HG03469 (cell line): ENCODE data around the gene LNX1.

Experiments
- ATAC-seq: cut with Tn5 transposase; IDR thresholded peaks from one replicate; pipeline ENCODE4 v1.9.1; 2021; ENCODE audit warnings: mild to moderate bottlenecking, moderate library complexity, moderate number of reproducible peaks; ENCODE audit not compliant: unreplicated experiment

LNX1 gene

GRCh38 chr4:53541577-53542206 lies 49.6 kb downstream of the LNX1 start:
- ATAC-seq = no peak

DNA sequence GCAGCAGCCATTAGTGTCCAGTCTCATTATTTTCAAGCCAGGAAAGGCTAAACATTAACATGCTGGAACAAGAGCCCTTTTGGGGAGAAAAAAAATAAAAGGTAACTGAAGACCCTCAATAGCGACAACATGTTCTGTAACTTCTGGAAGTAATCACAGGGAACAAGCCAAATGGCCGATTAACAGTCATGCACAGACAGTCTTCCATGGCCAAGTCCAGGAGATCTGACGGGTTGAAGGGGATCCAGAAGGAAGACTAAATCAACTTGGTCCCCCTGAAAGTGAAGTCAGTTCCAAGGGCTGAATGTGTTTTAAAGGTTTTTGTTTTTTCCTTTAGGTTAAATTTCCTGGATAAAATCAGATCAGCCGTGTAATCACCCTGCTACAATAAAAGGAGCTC lies 52.5 kb downstream of the LNX1 start:
- no peak for ATAC-seq

DNA sequence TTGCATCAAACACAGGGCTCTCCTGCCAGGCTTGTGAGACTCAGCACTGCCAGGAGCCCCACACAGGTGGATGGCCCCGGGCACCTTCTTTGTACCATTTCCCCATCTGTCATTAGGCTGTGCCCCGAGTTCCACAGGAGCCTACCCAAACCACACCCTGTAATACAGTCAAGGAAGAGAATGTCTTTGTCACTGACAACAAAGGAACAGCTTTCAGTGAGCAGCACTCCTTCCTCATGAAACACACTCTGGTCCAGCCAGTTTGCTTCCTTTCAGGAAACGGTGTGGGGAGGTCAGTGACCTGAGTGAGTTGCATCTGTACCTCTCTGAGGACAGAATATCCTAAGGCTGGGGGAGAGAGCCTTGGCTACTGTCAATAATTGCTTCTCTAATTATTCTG lies 53.7 kb downstream of the LNX1 start:
- no peak for ATAC-seq

GRCh38 chr4:53536328-53536727 lies 55.0 kb downstream of the LNX1 start:
- ATAC-seq = no peak

- no peak for ATAC-seq
Measured at GRCh38 chr4:53535567-53535966, 55.7 kb downstream of the LNX1 start.

GRCh38 chr4:53534684-53535083 lies 56.6 kb downstream of the LNX1 start:
- no peak for ATAC-seq

DNA sequence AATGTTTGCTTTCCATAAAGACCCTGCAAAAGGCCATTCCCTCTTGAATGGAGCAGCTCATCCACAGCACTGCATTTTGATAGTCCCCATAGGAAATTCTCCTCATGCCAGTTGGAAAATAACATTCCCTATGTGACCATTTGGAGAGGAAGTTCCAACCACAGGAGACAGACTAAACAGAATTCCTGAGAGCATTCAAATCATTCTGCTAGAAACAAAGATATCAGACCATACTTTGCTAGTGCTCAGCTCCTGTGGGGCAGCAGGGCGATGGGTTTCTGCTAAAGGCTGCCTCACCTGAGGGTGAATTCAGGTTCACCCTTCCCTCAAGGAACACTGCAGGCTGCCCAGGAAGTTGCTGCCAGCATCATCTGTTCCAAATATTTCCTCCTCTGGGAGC lies 58.8 kb downstream of the LNX1 start:
- ATAC-seq = no peak

DNA sequence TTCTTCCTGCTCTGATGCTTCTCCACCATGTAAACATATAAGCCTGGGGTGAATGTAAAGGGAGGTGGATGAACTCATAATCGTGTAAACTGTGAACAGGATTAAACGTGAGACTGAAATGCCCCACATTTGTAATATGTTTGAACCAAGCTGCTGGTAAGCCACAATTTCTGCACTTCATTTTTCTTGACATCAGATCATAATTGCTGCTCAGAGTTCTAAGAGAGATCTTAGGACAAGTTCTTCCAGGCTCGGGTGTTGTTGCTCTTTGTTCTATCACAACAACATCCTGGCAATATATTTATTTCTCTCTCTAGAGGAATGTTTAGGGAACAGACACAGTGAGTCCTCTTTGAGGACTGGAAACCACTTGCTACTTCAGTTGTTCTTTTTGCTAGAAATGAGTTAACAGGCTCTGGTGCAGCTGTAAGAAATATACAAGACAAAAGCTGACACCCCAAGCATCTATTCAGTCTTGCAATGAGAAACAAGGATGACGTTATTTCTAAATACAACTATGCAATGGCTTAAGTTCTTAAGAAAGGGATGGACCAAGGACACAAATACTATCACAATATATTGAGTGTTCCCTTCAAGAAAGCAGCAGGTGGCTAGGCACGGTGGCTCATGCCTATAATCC lies 59.6 kb downstream of the LNX1 start:
- no peak for ATAC-seq

- no peak for ATAC-seq
Measured at GRCh38 chr4:53529025-53529424, 62.3 kb downstream of the LNX1 start.

DNA sequence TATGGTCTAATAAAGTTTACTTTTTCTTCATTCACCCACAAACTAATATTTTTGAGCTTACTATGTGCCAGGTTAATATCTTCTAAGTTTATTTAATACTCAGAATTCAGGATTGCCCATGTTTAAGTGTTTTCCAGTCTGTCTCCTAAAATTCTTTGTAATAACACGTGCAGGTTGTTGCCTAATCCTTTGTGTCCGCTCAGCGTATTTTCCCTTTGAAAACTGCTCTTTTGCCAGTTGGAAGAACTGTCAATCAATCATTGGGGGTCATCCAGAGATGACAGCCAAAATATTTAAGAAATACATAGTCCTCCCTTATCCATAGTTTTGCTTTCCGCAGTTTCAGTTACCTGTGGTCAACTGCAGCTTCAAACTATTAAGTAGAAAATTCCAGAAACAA lies 63.4 kb downstream of the LNX1 start:
- ATAC-seq = no peak

DNA sequence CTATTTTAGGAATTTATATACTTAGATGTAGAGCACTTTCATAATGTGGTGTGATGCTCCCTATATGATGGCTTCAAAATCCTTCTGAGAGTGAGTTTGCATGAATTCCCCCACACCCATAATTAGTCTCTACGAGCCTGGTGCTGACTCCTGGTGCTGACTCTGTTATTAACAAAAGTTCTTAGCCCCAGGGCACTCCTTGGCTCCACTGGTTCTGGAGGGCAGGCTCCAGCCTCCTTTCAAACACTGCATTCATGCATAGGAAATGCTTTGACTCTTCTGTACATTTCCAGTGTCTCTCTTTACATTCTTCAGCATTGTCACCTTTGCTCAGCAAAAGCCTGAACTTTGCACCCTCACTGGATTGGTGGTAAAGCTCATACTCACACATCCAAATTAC lies 64.0 kb downstream of the LNX1 start:
- no peak for ATAC-seq

DNA sequence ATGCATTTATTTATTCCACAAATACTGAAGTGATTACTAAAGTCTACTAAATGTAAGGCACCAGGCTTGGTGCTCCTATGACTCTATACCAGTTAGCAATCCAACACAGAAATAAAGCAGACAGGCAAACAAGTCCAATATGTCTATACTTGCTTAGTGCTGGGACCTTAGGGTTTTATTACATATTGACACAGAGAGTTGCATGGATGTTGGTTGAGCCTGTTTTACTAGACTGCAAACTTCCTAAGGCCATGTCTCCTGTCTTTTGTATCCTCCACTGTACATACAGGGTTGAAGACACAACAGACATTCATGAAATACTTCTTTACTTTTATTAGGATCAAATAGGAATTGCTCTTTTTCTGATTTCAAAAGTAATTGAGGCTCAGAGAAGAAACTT lies 69.0 kb downstream of the LNX1 start:
- ATAC-seq = no peak

GRCh38 chr4:53520116-53520515 lies 71.2 kb downstream of the LNX1 start:
- ATAC-seq = no peak

DNA sequence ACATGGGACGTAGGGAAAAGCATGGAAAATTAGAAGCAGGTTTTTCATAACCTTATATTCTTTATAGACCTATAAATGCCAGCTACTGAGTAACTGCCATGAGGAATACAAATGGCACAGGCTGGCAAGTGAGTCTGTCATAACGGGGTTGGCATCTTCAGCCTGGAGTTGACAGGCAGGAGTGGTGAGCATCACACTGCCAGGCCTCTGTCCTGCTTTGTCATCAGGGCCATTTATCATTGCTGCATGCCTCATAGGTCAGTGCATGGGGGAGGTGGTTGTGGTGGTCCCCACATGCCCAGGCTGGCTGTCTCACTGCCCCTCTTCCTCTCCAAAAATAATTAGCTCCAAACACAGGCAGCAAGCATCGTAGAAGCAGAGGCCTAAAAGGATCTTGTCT lies 72.5 kb downstream of the LNX1 start:
- no peak for ATAC-seq

DNA sequence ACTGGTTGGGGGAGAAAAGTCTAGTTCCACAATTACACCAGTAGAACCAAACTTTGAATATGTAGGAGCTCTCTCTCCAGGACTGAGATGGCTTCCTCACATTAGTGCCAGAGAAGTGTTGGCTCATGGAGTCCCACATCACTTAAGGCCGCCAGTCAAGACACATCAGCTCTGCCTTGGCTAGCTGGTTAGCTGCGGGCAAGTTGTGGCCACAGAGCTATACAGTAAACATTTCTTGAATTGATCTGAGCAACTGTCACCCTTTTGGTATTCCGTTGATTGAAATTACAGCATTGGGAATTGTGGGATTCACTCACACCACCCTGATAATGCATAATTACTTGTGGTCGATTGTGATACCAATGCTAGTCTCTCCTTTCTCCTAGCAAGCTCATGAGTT lies 76.2 kb downstream of the LNX1 start:
- no peak for ATAC-seq

DNA sequence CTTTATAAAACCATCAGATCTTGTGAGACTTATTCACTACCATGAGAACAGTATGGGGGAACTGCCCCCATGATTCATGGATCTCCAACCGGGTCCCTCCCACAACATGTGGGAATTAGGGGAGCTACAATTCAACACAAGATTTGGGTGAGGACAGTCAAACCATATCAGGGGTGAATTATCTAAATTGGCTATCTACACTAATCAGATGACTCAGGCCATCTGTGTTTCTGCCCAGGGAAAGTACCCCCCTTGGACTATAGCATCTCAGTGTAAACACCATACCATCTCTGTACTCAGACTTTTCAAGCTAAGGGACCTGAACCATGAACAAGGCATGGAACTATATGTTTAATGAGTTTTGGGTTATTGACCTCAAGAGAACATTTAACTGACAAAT lies 76.8 kb downstream of the LNX1 start:
- no peak for ATAC-seq

DNA sequence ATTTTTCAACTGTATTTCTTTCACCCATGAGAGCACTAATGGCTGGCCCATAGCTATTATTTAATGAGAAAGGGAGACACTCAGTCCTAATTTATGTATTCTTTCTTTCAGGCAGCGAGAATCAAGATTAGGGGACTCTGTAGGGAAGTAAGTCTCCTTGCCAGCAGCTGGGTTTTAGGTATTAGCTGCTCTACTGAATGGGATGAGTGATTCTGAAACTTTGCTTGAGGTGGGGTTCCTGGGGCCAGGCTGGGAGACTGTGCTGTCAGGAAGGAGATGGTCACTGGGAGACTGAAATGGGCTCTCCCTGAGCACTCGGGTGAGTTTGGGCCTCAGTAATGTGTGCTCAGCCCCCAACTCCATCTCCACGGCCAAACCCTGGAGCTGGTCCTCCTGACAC lies 78.7 kb downstream of the LNX1 start:
- ATAC-seq = no peak

- no peak for ATAC-seq
Measured at GRCh38 chr4:53511014-53511413, 80.3 kb downstream of the LNX1 start.

DNA sequence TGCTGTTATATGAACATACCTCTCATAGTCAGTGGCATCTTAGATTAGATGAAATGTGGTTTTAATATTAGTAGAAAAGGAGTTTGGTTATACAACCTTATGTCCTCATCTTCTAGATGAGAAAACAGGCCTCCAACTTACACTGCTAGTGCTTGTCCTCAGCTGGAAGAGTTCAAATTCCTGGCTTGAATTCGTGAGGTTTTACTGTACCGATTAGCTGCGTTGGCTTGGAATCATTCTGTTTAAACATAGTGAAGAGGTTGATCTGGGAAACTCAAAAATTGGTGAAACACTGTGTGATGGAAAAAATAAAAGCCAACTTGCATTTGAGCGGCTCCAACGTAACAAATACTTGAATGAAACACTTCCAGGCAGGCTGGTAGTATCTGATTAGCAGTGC lies 81.0 kb downstream of the LNX1 start:
- no peak for ATAC-seq

DNA sequence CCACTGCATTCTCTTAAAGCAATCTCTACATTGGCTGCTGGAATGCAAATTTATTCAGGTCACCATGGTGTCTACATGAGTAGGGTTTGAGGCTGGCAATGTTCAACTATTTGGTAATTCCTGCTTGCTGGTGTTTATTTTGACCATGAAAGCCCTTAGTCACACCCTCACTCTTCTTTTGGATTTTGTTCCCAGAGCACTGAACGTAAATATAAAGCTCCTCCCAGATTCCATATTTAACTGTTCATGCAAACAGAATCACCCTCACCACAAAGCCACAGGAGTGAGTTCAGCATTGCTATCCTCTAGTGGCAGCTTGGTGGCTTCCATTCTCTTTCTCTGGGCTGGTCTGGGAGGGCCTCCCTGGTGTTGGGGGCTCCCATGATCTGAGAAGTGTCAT lies 82.8 kb downstream of the LNX1 start:
- ATAC-seq = no peak

GRCh38 chr4:53507671-53508286 lies 83.5 kb downstream of the LNX1 start:
- no peak for ATAC-seq

GRCh38 chr4:53507058-53507457 lies 84.2 kb downstream of the LNX1 start:
- ATAC-seq = no peak

- no peak for ATAC-seq
Measured at GRCh38 chr4:53505947-53506346, 85.3 kb downstream of the LNX1 start.
